Umbilical cord (tissue), 2 donors: ENCODE measurements around the gene NIM1K. TPM values are rescaled to one million over a fixed set of nuclear protein-coding genes. Genes with fewer than 3 reads are reported as not detected.
"Not testable (repeated sequence)": the region's sequence is repeated elsewhere in the genome, so short reads cannot be mapped to it uniquely, and the experiment has no call there.

Source experiments
- DNase-seq: peaks from one replicate; pipeline ENCODE4 v3.0.0-alpha.2; 2015; ENCODE audit warnings: low spot score
- total RNA-seq: library from RNA; depleted of rRNA; stranded (reverse); fragments of >200 nt; gene quantifications from one replicate; pipeline ENCODE4 v1.2.3, GENCODE V29; 2014; ENCODE audit warnings: low replicate concordance; ENCODE audit not compliant: insufficient read depth

The NIM1K gene
- total RNA-seq, 1 donor from 2014 or later, result 1.2 TPM

DNA sequence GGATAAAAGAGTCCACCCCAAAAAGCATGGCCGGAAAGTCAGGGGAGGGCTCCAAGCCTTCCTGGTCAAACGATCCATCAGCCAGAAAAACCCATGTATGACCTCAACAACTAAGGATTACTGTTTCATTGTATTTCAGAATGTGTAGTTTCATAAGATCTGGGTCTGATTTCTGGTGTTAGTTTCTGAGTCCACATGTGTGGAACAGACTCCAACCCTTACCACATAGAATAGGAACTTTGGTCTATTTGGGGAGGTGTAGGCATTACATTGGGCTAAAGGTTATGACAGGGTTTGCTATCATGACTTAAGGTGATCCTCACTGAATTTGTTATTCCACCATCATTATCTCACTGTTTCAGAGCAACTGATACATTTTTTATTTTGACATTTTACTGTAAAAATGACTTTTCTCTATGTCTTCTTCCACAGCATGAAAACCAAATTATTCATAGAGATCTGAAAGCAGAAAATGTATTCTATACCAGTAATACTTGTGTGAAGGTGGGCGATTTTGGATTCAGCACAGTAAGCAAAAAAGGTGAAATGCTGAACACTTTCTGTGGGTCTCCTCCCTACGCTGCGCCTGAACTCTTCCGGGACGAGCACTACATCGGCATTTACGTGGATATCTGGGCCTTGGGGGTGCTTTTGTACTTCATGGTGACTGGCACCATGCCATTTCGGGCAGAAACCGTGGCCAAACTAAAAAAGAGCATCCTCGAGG is 87.7 kb downstream of the NIM1K start:
- no peak for DNase-seq

DNA sequence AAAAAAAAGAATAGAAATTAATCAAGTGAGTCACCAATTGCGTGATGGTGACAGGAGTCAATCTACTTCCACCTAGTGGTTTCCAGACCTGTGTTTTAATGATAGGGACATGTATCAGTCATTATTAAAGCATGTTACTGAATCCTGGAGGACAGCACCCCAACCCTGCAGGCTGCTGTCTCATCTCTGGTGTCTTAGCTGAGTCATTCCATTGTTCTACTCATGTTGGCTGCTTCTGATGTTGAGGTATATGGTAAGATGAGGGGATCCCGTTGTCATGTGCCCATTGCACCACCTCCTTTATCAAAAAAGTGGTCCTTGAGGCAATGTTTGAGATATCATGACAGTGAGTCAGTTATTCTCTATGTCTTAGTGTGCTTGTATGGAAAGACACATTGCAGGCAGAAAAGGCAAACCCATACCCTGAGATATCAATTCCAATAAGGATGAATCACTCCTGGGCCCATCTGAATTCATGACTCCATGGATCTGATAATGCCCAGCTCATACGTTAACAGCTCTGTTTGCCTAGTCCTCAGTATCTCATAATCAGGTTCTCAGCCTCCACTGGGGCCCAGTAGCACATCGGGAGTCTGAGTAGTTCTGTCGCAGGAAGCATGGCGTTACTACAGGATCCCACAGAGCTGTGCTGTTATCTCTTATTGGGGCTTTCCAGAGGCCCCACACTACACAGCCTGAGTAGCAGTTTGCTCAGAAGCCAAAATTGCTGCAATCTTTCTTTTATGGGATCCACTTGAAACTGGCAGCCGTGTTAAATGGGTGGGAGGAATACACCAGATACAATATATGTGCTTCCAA is 90.0 kb downstream of the NIM1K start:
- DNase-seq, result no peak

DNA sequence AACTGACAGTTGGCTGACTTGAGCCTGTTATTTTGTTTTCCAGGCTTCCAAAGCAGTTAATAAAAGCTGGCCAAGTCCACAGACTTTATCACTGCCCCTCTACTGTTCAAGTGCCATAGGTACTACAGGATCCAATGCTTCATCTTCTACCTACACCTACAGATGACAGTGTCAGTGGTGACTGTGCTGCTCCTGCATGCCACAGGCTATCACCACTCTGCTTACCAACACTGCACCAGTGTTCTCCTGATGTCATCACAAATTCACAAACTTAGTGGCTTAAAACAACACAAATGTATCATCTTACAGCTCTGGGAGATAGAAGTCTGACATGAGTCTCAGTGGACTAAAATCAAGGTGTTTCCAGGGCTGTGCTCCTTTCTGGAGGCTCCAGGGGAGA is 94.6 kb downstream of the NIM1K start:
- no peak for DNase-seq

DNA sequence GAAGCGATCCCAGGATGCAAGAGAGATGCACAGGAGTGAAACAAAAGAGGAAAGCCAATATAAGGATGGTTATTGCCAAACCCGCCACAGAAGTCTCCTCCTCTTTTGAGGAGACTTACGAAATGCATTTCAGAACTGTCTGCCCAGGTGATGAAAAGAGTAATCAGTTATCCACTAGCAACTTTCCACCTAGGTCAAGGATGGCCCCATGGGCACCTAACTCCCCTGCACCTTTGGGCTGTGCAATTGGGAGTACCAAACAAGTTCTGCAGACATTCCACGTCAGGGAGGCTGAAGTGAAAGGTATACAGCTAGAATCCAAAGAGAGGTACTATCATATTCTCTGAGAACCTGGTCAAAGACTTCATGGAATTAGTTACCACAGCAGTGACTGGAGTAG is 95.5 kb downstream of the NIM1K start:
- DNase-seq, result no peak

GRCh38 chr5:43288269-43288831 is 96.3 kb downstream of the NIM1K start:
- DNase-seq, result no peak

GRCh38 chr5:43290726-43291125 is 98.7 kb downstream of the NIM1K start:
- no peak for DNase-seq

- no peak for DNase-seq
Measured at GRCh38 chr5:43294226-43294625, 102.2 kb downstream of the NIM1K start.

DNA sequence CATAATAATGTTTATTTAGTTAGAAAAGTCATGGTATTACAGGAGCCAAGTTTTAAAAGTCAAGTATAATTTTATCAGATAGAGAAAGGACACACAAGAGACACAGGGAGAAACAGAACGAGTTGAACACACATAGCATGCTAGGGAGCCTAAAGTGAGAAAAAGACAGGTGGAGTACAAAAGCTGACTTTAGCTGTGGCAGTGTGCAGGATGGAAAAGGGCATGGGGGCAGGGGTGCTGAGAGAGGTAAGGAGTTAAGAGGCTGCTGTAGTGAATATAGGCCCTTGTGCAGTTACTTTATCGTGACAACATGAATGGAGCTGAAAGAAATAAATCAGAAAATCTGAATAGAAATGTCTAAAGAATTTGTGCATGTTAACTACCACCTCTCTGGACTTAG is 103.2 kb downstream of the NIM1K start:
- no peak for DNase-seq

DNA sequence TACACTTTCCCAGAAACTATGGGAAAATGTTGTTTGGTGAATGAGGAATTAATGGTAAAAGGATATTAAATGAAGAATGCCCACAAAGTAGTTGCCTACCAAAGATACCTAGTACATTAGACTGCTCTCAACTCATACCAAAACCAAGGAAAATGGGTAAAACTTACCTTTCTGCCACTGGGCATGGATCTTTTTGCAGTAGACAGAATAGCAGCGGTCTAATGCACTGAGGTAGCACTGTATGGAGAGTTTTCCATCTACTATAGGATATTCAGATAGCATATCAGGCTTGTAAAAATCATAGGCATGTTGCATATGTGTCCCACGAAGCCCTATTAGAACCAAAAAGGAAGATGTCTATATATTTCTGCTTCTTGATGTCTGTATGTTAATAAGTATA is 104.8 kb downstream of the NIM1K start:
- DNase-seq, result no peak

GRCh38 chr5:43298443-43298842 is 106.4 kb downstream of the NIM1K start:
- no peak for DNase-seq

DNA sequence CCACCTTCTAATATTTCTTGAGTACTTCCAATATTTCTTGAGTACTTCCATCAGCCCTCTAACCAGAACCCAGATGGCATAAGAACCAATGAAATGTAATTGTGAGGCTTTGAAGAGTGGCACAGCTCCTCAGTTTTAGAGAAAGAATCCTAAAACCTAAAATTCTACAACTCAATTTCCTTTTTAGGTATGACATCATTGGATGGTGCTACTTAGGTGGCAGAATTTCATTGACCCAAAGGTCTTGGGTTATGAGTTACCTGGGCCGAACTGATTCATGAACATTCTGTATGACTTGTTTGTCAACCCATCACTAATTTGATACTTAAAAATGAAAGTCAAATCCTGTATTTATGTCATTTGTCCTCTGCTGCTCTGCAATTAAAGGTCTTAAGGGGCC is 108.1 kb downstream of the NIM1K start:
- no peak for DNase-seq

DNA sequence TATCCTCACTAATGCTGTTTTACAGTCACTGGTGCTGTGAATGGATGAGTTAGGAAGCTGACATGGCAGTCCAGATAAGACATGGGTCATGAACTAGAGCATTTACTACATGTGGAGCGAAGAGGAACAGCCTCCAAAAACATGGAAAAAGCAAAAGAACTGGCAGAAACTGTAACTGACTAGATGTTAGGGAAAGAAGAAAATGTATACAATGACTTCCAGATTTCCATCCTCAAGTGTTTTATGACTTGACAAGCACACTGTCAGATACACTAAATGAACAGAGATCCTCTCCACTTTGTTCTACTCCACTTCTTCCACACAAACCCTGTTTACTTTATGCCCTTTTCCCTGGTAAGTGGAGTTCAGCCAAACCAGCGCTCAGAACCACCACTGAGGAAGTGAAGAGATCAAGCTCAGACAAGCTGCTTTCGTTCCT is 109.6 kb downstream of the NIM1K start:
- peak; percentile 24 for DNase-seq

GRCh38 chr5:43302481-43302880 is 110.5 kb downstream of the NIM1K start:
- no peak for DNase-seq

- DNase-seq, result no peak
Measured at GRCh38 chr5:43303242-43303641, 111.2 kb downstream of the NIM1K start.

DNA sequence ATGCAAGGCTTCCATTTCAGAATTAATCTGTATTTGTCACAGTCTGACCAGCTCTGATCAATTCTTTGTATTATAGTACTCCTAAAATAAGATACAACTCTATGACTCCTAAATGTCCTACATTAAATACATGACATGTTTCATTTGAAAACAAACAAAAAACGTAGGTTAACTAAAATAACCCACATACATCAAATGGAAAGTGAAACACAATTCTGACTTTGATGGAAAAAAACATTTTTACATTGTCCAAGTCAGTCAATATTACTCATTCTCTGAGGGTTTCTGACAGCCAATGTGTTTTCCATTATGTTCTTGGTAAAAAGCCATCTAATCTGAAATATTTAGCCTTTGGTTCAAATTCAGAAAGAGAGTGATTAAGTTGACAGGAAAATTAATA is 112.5 kb downstream of the NIM1K start:
- DNase-seq, result no peak

DNA sequence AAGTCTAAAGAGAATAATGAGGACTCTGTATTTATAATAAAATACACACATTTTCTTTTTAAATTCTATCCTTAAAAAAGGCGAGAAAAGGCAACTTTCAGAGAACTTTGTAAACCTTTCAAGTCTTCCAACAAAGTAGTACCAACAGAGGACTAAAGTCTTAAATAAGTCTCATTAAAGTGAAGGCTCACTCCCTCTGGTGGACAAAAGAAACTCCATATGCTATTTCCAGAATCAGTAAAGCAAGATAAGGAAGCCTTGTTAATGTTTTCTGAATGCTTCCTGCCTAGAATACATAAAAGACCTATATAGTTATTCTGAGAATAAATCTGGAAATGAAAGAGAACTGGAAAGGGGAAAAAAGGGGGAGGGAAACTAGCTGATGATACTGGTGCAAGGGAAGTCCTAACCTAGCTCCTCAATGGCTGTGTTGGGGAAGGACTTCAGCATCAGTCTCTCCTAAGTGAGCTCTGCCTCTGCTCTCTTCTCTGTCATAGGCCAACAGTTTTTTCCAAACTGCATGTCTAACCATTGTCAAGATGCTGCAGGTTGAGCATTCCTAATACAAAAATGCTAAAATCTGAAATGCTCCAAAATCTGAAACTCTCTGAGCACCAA is 114.0 kb downstream of the NIM1K start:
- DNase-seq, result peak; percentile 78

- DNase-seq, result not testable (repeated sequence)
Measured at GRCh38 chr5:43306954-43307353, 114.9 kb downstream of the NIM1K start.

GRCh38 chr5:43309122-43309521 is 117.1 kb downstream of the NIM1K start:
- DNase-seq, result no peak

DNA sequence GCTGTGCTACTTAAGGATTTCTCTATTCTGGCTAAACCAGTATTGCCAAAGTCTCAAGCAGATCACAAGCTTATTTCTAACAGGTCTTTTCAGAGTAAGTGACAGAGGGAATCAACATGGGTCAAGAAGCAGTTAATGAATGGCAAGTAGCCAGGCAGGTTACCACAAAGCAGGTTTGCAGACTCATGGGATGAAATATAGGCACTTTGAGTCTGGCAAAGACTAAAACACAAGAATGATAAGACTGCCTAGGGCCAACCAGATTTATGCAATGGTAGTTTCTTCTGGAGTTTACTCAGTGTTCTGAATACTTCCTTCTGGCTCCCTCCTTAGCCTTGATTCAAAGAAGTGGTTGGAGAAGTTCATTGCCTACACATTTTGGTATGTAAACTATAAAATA is 117.6 kb downstream of the NIM1K start:
- DNase-seq, result no peak

DNA sequence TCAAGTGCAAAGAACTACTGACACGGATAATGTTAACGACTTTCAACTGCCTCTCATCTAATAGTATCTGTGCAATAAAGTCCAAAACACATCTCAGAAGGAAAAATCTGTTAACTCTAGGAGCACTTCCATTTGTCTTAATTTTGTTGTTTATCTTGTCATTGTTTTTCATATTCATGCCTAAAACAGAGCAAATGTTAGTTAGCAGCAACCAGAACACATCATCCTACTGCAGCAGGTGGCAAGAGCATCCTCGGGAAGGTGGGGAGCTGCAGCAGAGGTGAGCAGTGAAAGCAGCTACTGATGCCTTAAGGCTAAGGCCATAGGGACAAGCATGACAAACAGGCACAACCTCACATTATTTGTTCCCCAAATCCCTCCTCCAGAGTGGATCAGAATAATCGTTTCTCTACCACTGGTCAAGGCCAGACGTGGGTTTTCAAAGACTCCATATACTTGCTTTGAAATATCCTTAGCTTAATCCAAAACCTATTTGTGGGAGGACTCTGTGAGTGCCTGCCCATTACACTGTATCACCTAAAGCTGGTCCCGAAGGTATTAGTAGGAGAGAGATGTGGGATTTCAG is 120.1 kb downstream of the NIM1K start:
- DNase-seq, result no peak

GRCh38 chr5:43312699-43313034 is 120.6 kb downstream of the NIM1K start:
- DNase-seq, result no peak
